K562 (cell line): ENCODE measurements around the gene ZFP64. TPM values are rescaled to one million over a fixed set of nuclear protein-coding genes. Genes with fewer than 3 reads are reported as not detected.
A peak's percentile ranks its signal among the peaks of the same experiment; 100 is the strongest.

Experiments used
- ARID3A ChIP-seq: IDR thresholded peaks from 2 replicates; pipeline ENCODE4 v1.6.1; 2012; ENCODE audit warnings: low read depth, low read length, improper control_type of control experiment, borderline replicate concordance
- ATF1 ChIP-seq, 2 experiments: fragments of 450-650 bp in 1 of 2; IDR thresholded peaks; 2 replicates each; pipeline ENCODE4 v1.6.1; 2016; ENCODE audit warnings: missing compliant biosample characterization in 1 of 2, missing genetic modification characterization in 1 of 2
- BRCA1 ChIP-seq, 2 experiments: fragments of 450-650 bp in 1 of 2; sonication (generic) in 1 of 2; formaldehyde crosslinking in 1 of 2; IDR thresholded peaks; 2 replicates each; pipeline versions ENCODE4 v1.5.0 to v1.6.1; 2017 to 2020; ENCODE audit warnings: mild to moderate bottlenecking in 1 of 2, missing genetic modification reagents in 1 of 2
- CBX3 ChIP-seq, 2 experiments: IDR thresholded peaks; 1 replicate in 1 of 2; 2 replicates in 1 of 2; pipeline ENCODE4 v1.6.1; 2012; ENCODE audit warnings: inconsistent platforms in 2 of 2, low read length in 2 of 2, borderline replicate concordance in 1 of 2, control low read depth in 1 of 2
- CC2D1A ChIP-seq: fragments of 450-650 bp; IDR thresholded peaks from 2 replicates; pipeline ENCODE4 v1.6.1; 2017; ENCODE audit warnings: mild to moderate bottlenecking
- FOXJ2 ChIP-seq: fragments of 200-800 bp; sonication (Bioruptor generic); IDR thresholded peaks from 2 replicates; pipeline ENCODE4 v1.6.1; 2016; ENCODE audit warnings: missing genetic modification characterization, missing compliant biosample characterization
- HLTF ChIP-seq: fragments of 450-650 bp; IDR thresholded peaks from 2 replicates; pipeline ENCODE4 v1.6.1; 2016
- HNRNPLL ChIP-seq: fragments of 200-400 bp; formaldehyde crosslinking; IDR thresholded peaks from 2 replicates; pipeline ENCODE4 v1.6.1; 2017; ENCODE audit warnings: low read length, low read depth, mild to moderate bottlenecking; ENCODE audit not compliant: poor library complexity, severe bottlenecking
- NONO ChIP-seq, 2 experiments: fragments of 200-400 bp in 1 of 2; fragments of 450-650 bp in 1 of 2; formaldehyde crosslinking in 1 of 2; IDR thresholded peaks; 2 replicates each; pipeline ENCODE4 v1.6.1; 2017; ENCODE audit warnings: low read depth in 2 of 2, mild to moderate bottlenecking in 2 of 2, moderate library complexity in 2 of 2, low read length in 1 of 2
- POLR3G ChIP-seq: IDR thresholded peaks from 2 replicates; pipeline ENCODE4 v1.6.1; 2011; ENCODE audit not compliant: insufficient read length, insufficient replicate concordance; ENCODE audit errors: extremely low read depth
- PTRF ChIP-seq: fragments of 450-650 bp; IDR thresholded peaks from 2 replicates; pipeline ENCODE4 v1.6.1; 2016; ENCODE audit warnings: mild to moderate bottlenecking, missing genetic modification characterization, missing compliant biosample characterization
- SMAD1 ChIP-seq: fragments of 150-350 bp; IDR thresholded peaks from 2 replicates; pipeline ENCODE4 v1.6.1; 2014; ENCODE audit warnings: low read length, low read depth; ENCODE audit not compliant: partially characterized antibody
- SMAD4 ChIP-seq: fragments of 250-450 bp; sonication (Bioruptor Pico); conservative IDR thresholded peaks from 2 replicates; pipeline ENCODE4 v1.8.0; 2021; ENCODE audit warnings: inconsistent platforms, mild to moderate bottlenecking, moderate library complexity
- TAF7 ChIP-seq: fragments of 450-650 bp; IDR thresholded peaks from 2 replicates; pipeline ENCODE4 v1.6.1; 2016; ENCODE audit warnings: missing genetic modification characterization, missing compliant biosample characterization
- THRA ChIP-seq: fragments of 450-650 bp; IDR thresholded peaks from 2 replicates; pipeline ENCODE4 v1.6.1; 2017; ENCODE audit warnings: mild to moderate bottlenecking, moderate library complexity
- USF2 ChIP-seq: sonication (generic); formaldehyde crosslinking; IDR thresholded peaks from 2 replicates; pipeline ENCODE4 v1.5.0; 2020; ENCODE audit warnings: missing genetic modification reagents
- ZBTB9 ChIP-seq: fragments of 450-650 bp; formaldehyde crosslinking; IDR thresholded peaks from 2 replicates; pipeline ENCODE4 v1.4.0; 2020; ENCODE audit warnings: mild to moderate bottlenecking, moderate library complexity
- ZFP91 ChIP-seq: sonication (generic); formaldehyde crosslinking; IDR thresholded peaks from 2 replicates; pipeline ENCODE4 v1.8.0; 2022; ENCODE audit warnings: mild to moderate bottlenecking, missing genetic modification reagents
- ZNF217 ChIP-seq: sonication (generic); formaldehyde crosslinking; IDR thresholded peaks from 2 replicates; pipeline ENCODE4 v1.8.0; 2022; ENCODE audit warnings: mild to moderate bottlenecking, missing genetic modification reagents
- ZNF696 ChIP-seq: fragments of 250-450 bp; sonication (Bioruptor Pico); conservative IDR thresholded peaks from 2 replicates; pipeline ENCODE4 v1.4.0; 2020; ENCODE audit warnings: mild to moderate bottlenecking, moderate library complexity
- polyA plus RNA-seq, 8 experiments: library from polyadenylated mRNA; depleted of rRNA in 4 of 8; stranded (reverse) in 5 of 8; unstranded in 3 of 8; fragments of >200 nt; fragmentation: Nextera tagmentation in 2 of 8; fragmentation: Illumina TruSeq in 1 of 8; extraction: Ambion mirVana in 2 of 8; extraction: Trizol in 1 of 8; gene quantifications; 2 replicates each; pipeline versions ENCODE4 v1.2.1 to v1.2.3, GENCODE V29; 2011 to 2014; ENCODE audit warnings: inconsistent platforms in 1 of 8, missing spikeins in 1 of 8
- total RNA-seq, 7 experiments: library from RNA; depleted of rRNA in 6 of 7; stranded (reverse); fragments of >200 nt in 6 of 7; fragmentation: Illumina TruSeq in 2 of 7; extraction: Trizol in 2 of 7; gene quantifications; 2 replicates each; pipeline versions ENCODE4 v1.2.1 to v1.2.3, GENCODE V29; 2011 to 2021; ENCODE audit warnings: low replicate concordance in 1 of 7

The ZFP64 gene
- total and polyA plus RNA-seq, 9 of the 15 experiments (the other 6 are each of a cell fraction or from before 2014, with no cell fraction given): 1.4 to 13.4 (median 7.0) TPM

- TF ChIP-seq ZBTB9 (CRISPR knock-in tag) (no peak), FOXJ2 (tag) (no peak), NONO (IDR thresholded peaks at IDR 0.05; ENCODE audit: low read depth in 2 of 2, low read length in 1 of 2) (no peak), SMAD4 (CRISPR knock-in tag) (peak; percentile 29; the same call in 1 of the 2 replicates), SMAD1 (peak; percentile 78), ZNF217 (CRISPR knock-in tag) (no peak), HNRNPLL (peak; percentile 91), TAF7 (0 out of 2 replicates have a peak, but pooled peaks have one; percentile 29), BRCA1 (IDR thresholded peaks at IDR 0.05) (no peak), BRCA1 (CRISPR knock-in tag; IDR thresholded peaks at IDR 0.05) (no peak), PTRF (tag) (no peak), POLR3G (no peak), THRA (no peak), CBX3 (IDR thresholded peaks at IDR 0.05; ENCODE audit: borderline replicate concordance in 1 of 2, low read length in 2 of 2) (no peak), USF2 (CRISPR knock-in tag) (no peak), ZNF696 (CRISPR knock-in tag) (no peak), ATF1 (CRISPR knock-in tag; IDR thresholded peaks at IDR 0.05) (peak; percentile 69), ATF1 (tag; IDR thresholded peaks at IDR 0.05) (peak; percentile 96), HLTF (no peak), ARID3A (no peak), ZFP91 (CRISPR knock-in tag) (no peak), CC2D1A (no peak)
Measured at GRCh38 chr20:52210037-52210990, 18.7 kb upstream of the ZFP64 start (continued).
